Measurements from ENCODE around the gene ZNF774.

The ZNF774 gene

GRCh38 chr15:90401495-90401894 is 49.4 kb downstream of the ZNF774 start:
- Histone ChIP-seq H2AFZ (peak overlapping the region; percentile 29), H3K4me2 (ENCODE audit: low read length) (peak overlapping the region; percentile 57), H3K27me3 (ENCODE audit: control insufficient read depth, insufficient read depth, low read length) (no peaks in the 10 kb centered on the region), H3K9me3 (ENCODE audit: control insufficient read depth, low read length) (no peaks in the 10 kb centered on the region), H3K27ac (peak overlapping the region; percentile 94), H3K79me2 (peaks cover 31% of the 10 kb centered on the region), H3K36me3 (ENCODE audit: control insufficient read depth, insufficient read depth, low read length) (no peaks in the 10 kb centered on the region), H3K4me1 (peaks cover 12% of the 10 kb centered on the region), H3K9ac (no peak overlapping the region), H3K4me3 (ENCODE audit: low read depth, low read length) (peak overlapping the region; percentile 20)
- no peak for TF ChIP-seq CTCF (IDR thresholded peaks at IDR 0.05)

DNA sequence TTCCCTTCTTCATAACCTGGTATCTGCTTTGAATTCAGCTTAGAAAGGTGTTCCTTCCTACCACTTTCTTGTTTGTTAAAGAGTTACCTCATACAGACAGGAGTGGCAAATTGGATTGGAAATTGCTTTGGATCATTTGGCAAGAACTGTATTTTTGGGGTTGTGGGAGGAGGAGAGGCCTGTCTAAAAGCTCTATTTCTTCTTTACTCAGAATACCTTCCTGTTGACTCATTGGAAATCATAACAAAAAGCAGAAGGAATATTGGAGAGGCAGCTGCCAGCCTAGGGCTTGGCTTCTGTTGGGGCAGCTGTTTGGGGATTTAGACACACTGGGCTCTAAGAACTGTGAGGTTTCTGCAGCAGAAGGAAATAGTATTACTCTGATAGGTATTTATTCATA is 50.1 kb downstream of the ZNF774 start:
- Histone ChIP-seq H3K4me3 (ENCODE audit: low read depth, low read length) (no peak overlapping the region), H3K9me3 (ENCODE audit: control insufficient read depth, low read length) (no peaks in the 10 kb centered on the region), H3K27me3 (ENCODE audit: control insufficient read depth, insufficient read depth, low read length) (no peaks in the 10 kb centered on the region), H3K4me2 (ENCODE audit: low read length) (peak overlapping the region; percentile 8), H3K36me3 (ENCODE audit: control insufficient read depth, insufficient read depth, low read length) (no peaks in the 10 kb centered on the region), H3K27ac (peak overlapping the region; percentile 94), H3K79me2 (peaks cover 38% of the 10 kb centered on the region), H2AFZ (no peak overlapping the region), H3K9ac (no peak overlapping the region), H3K4me1 (peaks cover 12% of the 10 kb centered on the region)
- TF ChIP-seq CTCF (IDR thresholded peaks at IDR 0.05): no peak

GRCh38 chr15:90402767-90403166 is 50.7 kb downstream of the ZNF774 start:
- peaks cover 12% of the 10 kb centered on the region for H3K4me1 ChIP-seq
- no peaks in the 10 kb centered on the region for H3K27me3 ChIP-seq (ENCODE audit: control insufficient read depth, insufficient read depth, low read length)
- no peak overlapping the region for H3K4me3 ChIP-seq (ENCODE audit: low read depth, low read length)
- no peaks in the 10 kb centered on the region for H3K36me3 ChIP-seq (ENCODE audit: control insufficient read depth, insufficient read depth, low read length)
- TF ChIP-seq CTCF (IDR thresholded peaks at IDR 0.05): no peak
- no peak overlapping the region for H2AFZ ChIP-seq
- H3K9ac ChIP-seq: no peak overlapping the region
- H3K27ac ChIP-seq: peak overlapping the region; percentile 94
- H3K79me2 ChIP-seq: peaks cover 44% of the 10 kb centered on the region
- H3K4me2 ChIP-seq (ENCODE audit: low read length): no peak overlapping the region
- no peaks in the 10 kb centered on the region for H3K9me3 ChIP-seq (ENCODE audit: control insufficient read depth, low read length)

DNA sequence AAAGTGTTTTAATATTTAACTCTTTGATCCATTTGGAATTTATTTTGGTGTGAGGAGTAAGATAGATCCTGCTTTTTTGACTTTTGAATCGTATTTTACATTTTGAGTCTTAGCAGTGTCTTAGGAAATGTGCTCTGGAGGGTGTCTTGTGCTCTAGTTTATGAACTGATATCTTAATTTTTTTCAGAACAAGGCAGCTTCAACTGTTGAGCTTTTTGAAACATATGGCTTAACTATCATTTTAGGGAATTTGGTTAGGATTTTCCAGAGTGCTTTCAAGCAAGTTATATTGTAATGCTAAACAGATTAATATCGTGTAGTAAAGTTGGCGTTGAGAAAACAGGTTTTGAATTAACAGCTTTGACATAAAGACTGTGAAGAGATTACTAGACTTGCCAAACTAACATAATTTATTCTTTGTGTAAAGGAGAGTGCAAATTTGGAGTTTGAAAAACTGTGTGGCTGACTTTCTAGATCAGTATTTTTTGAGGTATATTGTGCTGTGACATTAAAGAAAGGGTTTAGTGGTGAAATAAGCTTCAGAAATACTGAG is 53.0 kb downstream of the ZNF774 start:
- H3K79me2 ChIP-seq: peaks cover 41% of the 10 kb centered on the region

More for the DNA sequence above, 53.0 kb downstream of the ZNF774 start:
- Histone ChIP-seq H3K27ac (no peak overlapping the region), H3K4me3 (ENCODE audit: low read depth, low read length) (no peak overlapping the region), H3K9ac (no peak overlapping the region), H3K27me3 (ENCODE audit: control insufficient read depth, insufficient read depth, low read length) (no peaks in the 10 kb centered on the region), H3K9me3 (ENCODE audit: control insufficient read depth, low read length) (no peaks in the 10 kb centered on the region), H3K4me1 (peaks cover 12% of the 10 kb centered on the region), H2AFZ (no peak overlapping the region), H3K4me2 (ENCODE audit: low read length) (no peak overlapping the region), H3K36me3 (ENCODE audit: control insufficient read depth, insufficient read depth, low read length) (no peaks in the 10 kb centered on the region)
- TF ChIP-seq CTCF (IDR thresholded peaks at IDR 0.05): no peak

Measured in parathyroid adenoma (tissue), 2 donors.